HEK293T (cell line): ENCODE results near the gene CDC25A.

Experiments
- PKNOX1 ChIP-seq: fragments of 450-650 bp; IDR thresholded peaks from 2 replicates; pipeline ENCODE4 v1.6.1; 2016
- SP1 ChIP-seq: fragments of 450-650 bp; IDR thresholded peaks from 2 replicates; pipeline ENCODE4 v1.6.1; 2017
- ZNF384 ChIP-seq: fragments of 450-650 bp; IDR thresholded peaks from 2 replicates; pipeline ENCODE4 v1.6.1; 2016

- TF ChIP-seq SP1 (no peak), ZNF384 (no peak), PKNOX1 (no peak)
Measured at GRCh38 chr3:48157202-48157840, 30.9 kb downstream of the CDC25A start.
